K562 (cell line): ENCODE results near the gene PSMB10. TPM values are rescaled to one million over a fixed set of nuclear protein-coding genes. Genes with fewer than 3 reads are reported as not detected.

Experiments
- ATAC-seq: fragments of 200-7000 bp; cut with Tn5 transposase; 3 replicates; pipeline ENCODE4 v1.9.1; 2020; ENCODE audit warnings: moderate library complexity
- BruUV-seq: library from RNA; stranded (reverse); fragments of 400-500 nt; replicated peaks from 2 replicates; lab custom pipeline; 2021; lab: Mats Ljungman, UMichigan
- CTCF ChIA-PET: fragments of 300-600 bp; formaldehyde crosslinking; extraction: SDS; loops from one replicate; lab custom pipeline; 2021; ENCODE audit warnings: low intra/inter-chr PET ratio; lab: Yijun Ruan, JAX
- POLR2A ChIA-PET: fragments of 300-600, 350-650 bp; sonication (Branson Sonifier 250); formaldehyde crosslinking; extraction: SDS; loops from one replicate; lab custom pipeline; 2021; ENCODE audit warnings: antibody characterized with exemption, inconsistent platforms; lab: Yijun Ruan, JAX
- DNase-seq, 4 experiments: peaks; one replicate each; pipeline versions ENCODE4 v3.0.0 to v3.0.0-alpha.2; 2011 to 2018; ENCODE audit warnings: low spot score in 3 of 4, mixed read lengths in 3 of 4; ENCODE audit errors: extremely low read depth in 1 of 4
- FAIRE-seq: peaks from 2 replicates; lab custom pipeline; 2011; peaks lifted over from hg19 to GRCh38; lab: Jason Lieb, UNC
- H2AFZ ChIP-seq: 2 replicates; pipeline ENCODE4 v1.6.0; 2011; ENCODE audit warnings: low read depth, low read length, control low read depth, inconsistent platforms
- H3K27ac ChIP-seq: fragments of 200-600 bp; 3 replicates; pipeline ENCODE4 v1.8.0; 2011; ENCODE audit warnings: low read depth, mild to moderate bottlenecking, control low read depth, inconsistent platforms, low read length, moderate library complexity, mixed read lengths; ENCODE audit errors: extremely low read depth
- H3K27me3 ChIP-seq, 2 experiments: fragments of 300-600 bp in 1 of 2; 2 replicates in 1 of 2; 3 replicates in 1 of 2; pipeline versions ENCODE4 v1.6.0 to v1.8.0; 2011; ENCODE audit warnings: inconsistent platforms in 2 of 2, low read length in 2 of 2, mild to moderate bottlenecking in 1 of 2, mixed read lengths in 1 of 2, moderate library complexity in 1 of 2; ENCODE audit not compliant: control insufficient read depth in 2 of 2, insufficient read depth in 2 of 2
- H3K36me3 ChIP-seq: fragments of 300-600 bp; 3 replicates; pipeline ENCODE4 v1.8.0; 2011; ENCODE audit warnings: mild to moderate bottlenecking, low read length, inconsistent platforms; ENCODE audit not compliant: control insufficient read depth, insufficient read depth
- H3K4me1 ChIP-seq, 2 experiments: fragments of 200-600 bp in 1 of 2; replicated peaks in 1 of 2; 2 replicates in 1 of 2; 3 replicates in 1 of 2; pipeline versions ENCODE4 v1.5.1 to v1.8.0; 2011; ENCODE audit warnings: inconsistent platforms in 2 of 2, low read length in 2 of 2, mild to moderate bottlenecking in 1 of 2, mixed read lengths in 1 of 2, moderate library complexity in 1 of 2; ENCODE audit not compliant: control insufficient read depth in 2 of 2, insufficient read depth in 2 of 2
- H3K4me2 ChIP-seq: 2 replicates; pipeline ENCODE4 v1.6.1; 2011; ENCODE audit warnings: low read length, control low read depth, inconsistent platforms, mixed read lengths; ENCODE audit not compliant: insufficient read depth
- H3K4me3 ChIP-seq: fragments of 200-600 bp; sonication (generic), shearing (Covaris generic); 2 replicates; pipeline ENCODE4 v1.5.1; 2016; ENCODE audit warnings: control low read depth, inconsistent platforms
- H3K79me2 ChIP-seq: fragments of 200-600 bp; 3 replicates; pipeline ENCODE4 v1.8.0; 2011; ENCODE audit warnings: low read length, inconsistent platforms; ENCODE audit not compliant: control insufficient read depth, insufficient read depth
- H3K9ac ChIP-seq, 2 experiments: 2 replicates each; pipeline versions ENCODE4 v1.6.0 to v1.6.1; 2011; ENCODE audit warnings: low read depth in 2 of 2, low read length in 2 of 2, control low read depth in 1 of 2, inconsistent platforms in 1 of 2, mild to moderate bottlenecking in 1 of 2, mixed read lengths in 1 of 2; ENCODE audit not compliant: insufficient read depth in 1 of 2
- H3K9me1 ChIP-seq: one replicate; pipeline ENCODE4 v1.6.0; 2011; ENCODE audit warnings: inconsistent platforms, mild to moderate bottlenecking, low read length, moderate library complexity; ENCODE audit not compliant: control insufficient read depth, insufficient read depth
- H3K9me3 ChIP-seq: replicated peaks from 2 replicates; pipeline ENCODE4 v1.5.1; 2011; ENCODE audit warnings: low read depth, low read length, inconsistent platforms; ENCODE audit not compliant: control insufficient read depth, insufficient read depth
- H4K20me1 ChIP-seq: replicated peaks from 2 replicates; pipeline ENCODE4 v1.6.1; 2011; ENCODE audit warnings: low read length, inconsistent platforms, mixed read lengths; ENCODE audit not compliant: control insufficient read depth, insufficient read depth
- POLR2G ChIP-seq: fragments of 200-400 bp; formaldehyde crosslinking; IDR thresholded peaks from 2 replicates; pipeline ENCODE4 v1.6.1; 2017; ENCODE audit warnings: low read depth, mild to moderate bottlenecking, antibody characterized with exemption, low read length, moderate library complexity
- WGBS: fragments of 100-300 bp; shearing (Covaris generic); methylation state at CpG from one replicate; pipeline ENCODE4 v1.1.6; 2016; ENCODE audit warnings: low coverage, mixed read lengths; ENCODE audit not compliant: insufficient coverage; ENCODE audit errors: missing lambda C conversion rate; 5-methylcytosine and 5-hydroxymethylcytosine counted together
- in situ Hi-C: fragments of 300-500 bp; cut with MboI; formaldehyde crosslinking; loops from 4 replicates; pipeline ENCODE4 v1.15.0; 2018; ENCODE audit warnings: inconsistent platforms, mixed read lengths
- intact Hi-C: fragments of 100-400 bp; cut with micrococcal nuclease; formaldehyde crosslinking; loops from 2 replicates; pipeline ENCODE4 v1.14.2; 2022
- polyA plus RNA-seq, 8 experiments: library from polyadenylated mRNA; depleted of rRNA in 4 of 8; stranded (reverse) in 5 of 8; unstranded in 3 of 8; fragments of >200 nt; fragmentation: Nextera tagmentation in 2 of 8; fragmentation: Illumina TruSeq in 1 of 8; extraction: Ambion mirVana in 2 of 8; extraction: Trizol in 1 of 8; gene quantifications; 2 replicates each; pipeline versions ENCODE4 v1.2.1 to v1.2.3, GENCODE V29; 2011 to 2014; ENCODE audit warnings: inconsistent platforms in 1 of 8, missing spikeins in 1 of 8
- total RNA-seq, 7 experiments: library from RNA; depleted of rRNA in 6 of 7; stranded (reverse); fragments of >200 nt in 6 of 7; fragmentation: Illumina TruSeq in 2 of 7; extraction: Trizol in 2 of 7; gene quantifications; 2 replicates each; pipeline versions ENCODE4 v1.2.1 to v1.2.3, GENCODE V29; 2011 to 2021; ENCODE audit warnings: low replicate concordance in 1 of 7
- TF ChIP-seq, protein P1 (sequence below): fragments of 450-650 bp; IDR thresholded peaks from 2 replicates; pipeline ENCODE4 v1.6.1; 2017; ENCODE audit warnings: antibody characterized with exemption, mild to moderate bottlenecking
- TF ChIP-seq, protein P2 (sequence below), 2 experiments: IDR thresholded peaks; 2 replicates each; pipeline ENCODE4 v1.6.1; 2012; ENCODE audit warnings: improper control_type of control experiment in 2 of 2, low read depth in 2 of 2, low read length in 2 of 2, borderline replicate concordance in 1 of 2

The PSMB10 gene
- total and polyA plus RNA-seq, 9 of the 15 experiments (the other 6 are each of a cell fraction or from before 2014, with no cell fraction given) = 11.7 to 105 (median 51.0) TPM

DNA sequence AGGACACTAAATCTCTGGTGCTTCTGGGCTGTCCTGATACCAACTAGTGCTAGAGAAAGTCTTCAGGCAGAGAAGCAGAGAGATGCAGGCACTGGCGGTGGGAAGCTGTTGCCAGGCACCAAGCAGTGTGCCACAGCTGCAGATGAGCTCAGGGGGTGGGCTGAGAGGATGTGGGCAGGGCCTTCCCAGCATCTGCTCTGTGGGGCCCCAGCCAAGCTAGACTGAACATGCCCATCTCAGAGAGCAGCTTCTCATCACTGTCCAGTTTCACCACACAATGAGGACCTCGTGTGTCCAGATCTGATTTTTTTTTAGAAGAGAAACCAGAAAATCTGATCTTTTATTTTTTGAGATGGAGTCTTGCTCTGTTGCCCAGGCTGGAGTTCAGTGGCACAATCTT is 26.5 kb downstream of the PSMB10 start (continued):
- TF ChIP-seq, protein P1, sequence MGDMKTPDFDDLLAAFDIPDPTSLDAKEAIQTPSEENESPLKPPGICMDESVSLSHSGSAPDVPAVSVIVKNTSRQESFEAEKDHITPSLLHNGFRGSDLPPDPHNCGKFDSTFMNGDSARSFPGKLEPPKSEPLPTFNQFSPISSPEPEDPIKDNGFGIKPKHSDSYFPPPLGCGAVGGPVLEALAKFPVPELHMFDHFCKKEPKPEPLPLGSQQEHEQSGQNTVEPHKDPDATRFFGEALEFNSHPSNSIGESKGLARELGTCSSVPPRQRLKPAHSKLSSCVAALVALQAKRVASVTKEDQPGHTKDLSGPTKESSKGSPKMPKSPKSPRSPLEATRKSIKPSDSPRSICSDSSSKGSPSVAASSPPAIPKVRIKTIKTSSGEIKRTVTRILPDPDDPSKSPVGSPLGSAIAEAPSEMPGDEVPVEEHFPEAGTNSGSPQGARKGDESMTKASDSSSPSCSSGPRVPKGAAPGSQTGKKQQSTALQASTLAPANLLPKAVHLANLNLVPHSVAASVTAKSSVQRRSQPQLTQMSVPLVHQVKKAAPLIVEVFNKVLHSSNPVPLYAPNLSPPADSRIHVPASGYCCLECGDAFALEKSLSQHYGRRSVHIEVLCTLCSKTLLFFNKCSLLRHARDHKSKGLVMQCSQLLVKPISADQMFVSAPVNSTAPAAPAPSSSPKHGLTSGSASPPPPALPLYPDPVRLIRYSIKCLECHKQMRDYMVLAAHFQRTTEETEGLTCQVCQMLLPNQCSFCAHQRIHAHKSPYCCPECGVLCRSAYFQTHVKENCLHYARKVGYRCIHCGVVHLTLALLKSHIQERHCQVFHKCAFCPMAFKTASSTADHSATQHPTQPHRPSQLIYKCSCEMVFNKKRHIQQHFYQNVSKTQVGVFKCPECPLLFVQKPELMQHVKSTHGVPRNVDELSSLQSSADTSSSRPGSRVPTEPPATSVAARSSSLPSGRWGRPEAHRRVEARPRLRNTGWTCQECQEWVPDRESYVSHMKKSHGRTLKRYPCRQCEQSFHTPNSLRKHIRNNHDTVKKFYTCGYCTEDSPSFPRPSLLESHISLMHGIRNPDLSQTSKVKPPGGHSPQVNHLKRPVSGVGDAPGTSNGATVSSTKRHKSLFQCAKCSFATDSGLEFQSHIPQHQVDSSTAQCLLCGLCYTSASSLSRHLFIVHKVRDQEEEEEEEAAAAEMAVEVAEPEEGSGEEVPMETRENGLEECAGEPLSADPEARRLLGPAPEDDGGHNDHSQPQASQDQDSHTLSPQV = no peak

DNA sequence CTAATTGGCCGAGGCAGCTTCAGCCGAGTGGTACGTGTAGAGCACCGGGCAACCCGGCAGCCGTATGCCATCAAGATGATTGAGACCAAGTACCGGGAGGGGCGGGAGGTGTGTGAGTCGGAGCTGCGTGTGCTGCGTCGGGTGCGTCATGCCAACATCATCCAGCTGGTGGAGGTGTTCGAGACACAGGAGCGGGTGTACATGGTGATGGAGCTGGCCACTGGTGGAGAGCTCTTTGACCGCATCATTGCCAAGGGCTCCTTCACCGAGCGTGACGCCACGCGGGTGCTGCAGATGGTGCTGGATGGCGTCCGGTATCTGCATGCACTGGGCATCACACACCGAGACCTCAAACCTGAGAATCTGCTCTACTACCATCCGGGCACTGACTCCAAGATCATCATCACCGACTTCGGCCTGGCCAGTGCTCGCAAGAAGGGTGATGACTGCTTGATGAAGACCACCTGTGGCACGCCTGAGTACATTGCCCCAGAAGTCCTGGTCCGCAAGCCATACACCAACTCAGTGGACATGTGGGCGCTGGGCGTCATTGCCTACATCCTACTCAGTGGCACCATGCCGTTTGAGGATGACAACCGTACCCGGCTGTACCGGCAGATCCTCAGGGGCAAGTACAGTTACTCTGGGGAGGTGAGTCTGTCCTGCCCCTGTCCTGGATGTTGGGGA is 27.5 kb downstream of the PSMB10 start:
- Histone ChIP-seq H3K27me3 (no peaks in the 10 kb centered on the region), H3K9me1 (no peaks in the 10 kb centered on the region), H3K36me3 (no peaks in the 10 kb centered on the region; the same call in 2 of the 3 replicates), H3K9ac (peak overlapping the region in 1 of 2 experiments; percentile 41; a peak in 2 of 4 replicates), H3K4me2 (no peak overlapping the region), H3K9me3 (no peaks in the 10 kb centered on the region), H3K4me3 (no peak overlapping the region), H3K79me2 (no peaks in the 10 kb centered on the region), H3K4me1 (peaks cover 0 to 6% of the 10 kb centered on the region in 2 experiments; a peak in 1 of 5 replicates), H3K27ac (no peak overlapping the region), H2AFZ (no peak overlapping the region), H4K20me1 (no peaks in the 10 kb centered on the region; the same call in 1 of the 2 replicates)
- ATAC-seq (no peak), FAIRE-seq (no peak), DNase-seq (no peak)
- ChIA-PET CTCF (no interaction called here), POLR2A (interaction anchor here (0.6 to 2.7 kb wide), 2 partner anchors 12 to 19 kb away, joined by 3 to 13 read pairs; no protein-coding TSS in a partner anchor)
- intact Hi-C loops (no loop called here), in situ Hi-C loops (no loop called here)
- BruUV-seq = no TSS peak
- peak; percentile 52; the same call in 1 of the 2 replicates for TF ChIP-seq POLR2G
- TF ChIP-seq, protein P2, sequence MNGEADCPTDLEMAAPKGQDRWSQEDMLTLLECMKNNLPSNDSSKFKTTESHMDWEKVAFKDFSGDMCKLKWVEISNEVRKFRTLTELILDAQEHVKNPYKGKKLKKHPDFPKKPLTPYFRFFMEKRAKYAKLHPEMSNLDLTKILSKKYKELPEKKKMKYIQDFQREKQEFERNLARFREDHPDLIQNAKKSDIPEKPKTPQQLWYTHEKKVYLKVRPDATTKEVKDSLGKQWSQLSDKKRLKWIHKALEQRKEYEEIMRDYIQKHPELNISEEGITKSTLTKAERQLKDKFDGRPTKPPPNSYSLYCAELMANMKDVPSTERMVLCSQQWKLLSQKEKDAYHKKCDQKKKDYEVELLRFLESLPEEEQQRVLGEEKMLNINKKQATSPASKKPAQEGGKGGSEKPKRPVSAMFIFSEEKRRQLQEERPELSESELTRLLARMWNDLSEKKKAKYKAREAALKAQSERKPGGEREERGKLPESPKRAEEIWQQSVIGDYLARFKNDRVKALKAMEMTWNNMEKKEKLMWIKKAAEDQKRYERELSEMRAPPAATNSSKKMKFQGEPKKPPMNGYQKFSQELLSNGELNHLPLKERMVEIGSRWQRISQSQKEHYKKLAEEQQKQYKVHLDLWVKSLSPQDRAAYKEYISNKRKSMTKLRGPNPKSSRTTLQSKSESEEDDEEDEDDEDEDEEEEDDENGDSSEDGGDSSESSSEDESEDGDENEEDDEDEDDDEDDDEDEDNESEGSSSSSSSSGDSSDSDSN (IDR thresholded peaks at IDR 0.05; ENCODE audit: borderline replicate concordance in 1 of 2, low read depth in 2 of 2, low read length in 2 of 2) = no peak
- 94% methylated on average over 32 of the region's 36 CpGs for WGBS
